Left lung (tissue), 10 donors: ENCODE results near the gene TOMM22. TPM values are rescaled to one million over a fixed set of nuclear protein-coding genes. Genes with fewer than 3 reads are reported as not detected.

Experiments used
- ATAC-seq: fragments of 200-7000 bp; cut with Tn5 transposase; one replicate; pipeline ENCODE4 v1.9.1; 2020; ENCODE audit warnings: moderate library complexity
- DNase-seq, 4 donors: peaks; one replicate each; pipeline ENCODE4 v3.0.0-alpha.2; 2013 to 2020
- H3K27ac ChIP-seq, 2 donors: fragments of 200-600 bp; sonication (generic) in 1 of 2; one replicate each; pipeline versions ENCODE4 v1.5.0 to v1.8.0; 2020 to 2021
- H3K27me3 ChIP-seq, 2 donors: fragments of 200-600 bp; sonication (generic) in 1 of 2; one replicate each; pipeline versions ENCODE4 v1.5.0 to v1.8.0; 2020 to 2021
- H3K36me3 ChIP-seq, 2 donors: fragments of 200-600 bp; sonication (generic) in 1 of 2; one replicate each; pipeline versions ENCODE4 v1.5.0 to v1.8.0; 2020 to 2021
- H3K4me1 ChIP-seq, 2 donors: fragments of 200-600 bp; one replicate each; pipeline ENCODE4 v1.8.0; 2021
- H3K4me3 ChIP-seq, 2 donors: fragments of 200-600 bp; sonication (generic) in 1 of 2; one replicate each; pipeline versions ENCODE4 v1.5.0 to v1.8.0; 2020 to 2021; ENCODE audit warnings: mild to moderate bottlenecking in 1 of 2
- H3K9me3 ChIP-seq, 2 donors: fragments of 200-600 bp; sonication (generic) in 1 of 2; one replicate each; pipeline versions ENCODE4 v1.5.0 to v1.8.0; 2020 to 2021
- CTCF ChIP-seq, 2 donors: fragments of 200-600 bp; sonication (generic) in 1 of 2; IDR thresholded peaks; one replicate each; pipeline versions ENCODE4 v1.5.0 to v1.8.0; 2021; ENCODE audit warnings: antibody characterized with exemption in 2 of 2
- intact Hi-C, 2 donors: fragments of 100-400 bp; cut with DNase I; formaldehyde crosslinking; loops; one replicate each; pipeline versions ENCODE4 v1.11.2 to v1.14.2; 2022
- polyA plus RNA-seq, 6 donors: library from polyadenylated mRNA; unstranded; fragments of 120-200 nt; gene quantifications; one replicate each; pipeline ENCODE4 v1.2.1, GENCODE V29; 2013; ENCODE audit not compliant: insufficient read length in 6 of 6
- total RNA-seq, 2 donors: library from RNA; stranded (reverse); fragmentation: NEBNext Ultra II Directional; extraction: Animal tissue kit (Norgen Biotek cat#: 25700); gene quantifications; one replicate each; pipeline ENCODE4 v1.2.1, GENCODE V29; 2021
- donor health status: DM: no; HTN: yes; CAD: no.
- donor health status: DM: no; HTN: no; CAD: no.

TOMM22 gene
- total and polyA plus RNA-seq, 8 donors = 54.3 to 91.3 (median 79.6) TPM

DNA sequence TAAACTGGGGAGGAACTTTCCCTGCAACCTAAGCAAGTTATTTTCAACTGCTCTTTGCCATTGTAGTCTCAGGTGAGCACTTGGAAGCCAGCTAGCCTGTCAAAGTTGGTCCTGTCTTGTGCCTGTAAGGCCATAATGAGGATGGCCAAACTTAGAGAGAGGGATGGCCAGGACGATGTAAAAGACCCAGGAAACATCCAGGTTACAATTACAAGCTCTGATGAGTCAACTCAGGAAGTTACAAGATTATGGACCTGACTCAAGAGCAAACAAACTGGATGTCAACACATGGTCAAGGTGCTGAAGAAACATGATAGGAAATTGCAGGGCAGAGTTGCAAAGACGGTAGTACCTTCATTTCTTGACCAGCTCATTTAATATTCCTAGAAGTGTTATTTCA lies 25.6 kb downstream of the TOMM22 start:
- no peaks in the 10 kb centered on the region for H3K9me3 ChIP-seq
- peak overlapping the region; percentile 92 to 98 for H3K4me3 ChIP-seq
- ATAC-seq (no peak), DNase-seq (no peak)
- no peak for TF ChIP-seq CTCF (IDR thresholded peaks at IDR 0.05)
- H3K27me3 ChIP-seq = no peaks in the 10 kb centered on the region
- peaks cover 8 to 60% of the 10 kb centered on the region in 2 donors for H3K4me1 ChIP-seq
- H3K27ac ChIP-seq = peak overlapping the region; percentile 95 to 97
- peaks cover 0 to 13% of the 10 kb centered on the region in 2 donors for H3K36me3 ChIP-seq
- intact Hi-C loops = no loop called here

- H3K36me3 ChIP-seq = peaks cover 0 to 13% of the 10 kb centered on the region in 2 donors
- H3K27ac ChIP-seq = peak overlapping the region in 1 of 2 donors; percentile 20
- TF ChIP-seq CTCF (IDR thresholded peaks at IDR 0.05) = no peak
- ATAC-seq (no peak), DNase-seq (no peak)
- no peaks in the 10 kb centered on the region for H3K9me3 ChIP-seq
- H3K4me3 ChIP-seq = peak overlapping the region in 1 of 2 donors; percentile 98
- peaks cover 8 to 65% of the 10 kb centered on the region in 2 donors for H3K4me1 ChIP-seq
- no peaks in the 10 kb centered on the region for H3K27me3 ChIP-seq
- intact Hi-C loops = no loop called here
Observed at GRCh38 chr22:38707984-38708383, 26.2 kb downstream of the TOMM22 start.

GRCh38 chr22:38709306-38709705 lies 27.5 kb downstream of the TOMM22 start:
- Histone ChIP-seq H3K36me3 (peaks cover 0 to 13% of the 10 kb centered on the region in 2 donors), H3K4me1 (peaks cover 12 to 79% of the 10 kb centered on the region in 2 donors), H3K27ac (peak overlapping the region in 1 of 2 donors; percentile 55), H3K27me3 (no peaks in the 10 kb centered on the region), H3K9me3 (no peaks in the 10 kb centered on the region), H3K4me3 (no peak overlapping the region)
- TF ChIP-seq CTCF (IDR thresholded peaks at IDR 0.05) = no peak
- ATAC-seq = no peak
- intact Hi-C loops = no loop called here
- DNase-seq = no peak

DNA sequence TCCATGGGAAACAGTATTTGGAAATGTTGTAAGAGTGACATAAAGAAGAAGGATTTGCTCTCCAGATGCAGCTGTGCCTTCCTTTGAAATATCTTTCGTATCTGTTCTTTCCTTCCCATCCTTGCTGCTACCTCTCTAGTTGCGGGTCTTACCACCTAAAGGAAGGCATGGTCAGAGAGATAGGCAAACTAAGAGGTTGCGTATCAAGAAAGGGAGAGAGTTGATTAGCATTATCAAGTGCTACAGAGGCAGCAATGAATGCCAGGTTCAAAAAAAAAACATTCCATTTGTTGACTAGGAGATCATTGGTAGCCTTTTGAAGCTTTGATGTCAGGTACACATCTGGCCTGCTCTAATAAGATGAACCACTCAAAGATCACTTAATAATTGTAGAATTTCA lies 28.6 kb downstream of the TOMM22 start:
- peak overlapping the region in 1 of 2 donors; percentile 55 for H3K27ac ChIP-seq
- intact Hi-C loops = no loop called here
- H3K4me1 ChIP-seq = peaks cover 12 to 82% of the 10 kb centered on the region in 2 donors

GRCh38 chr22:38710866-38711265 lies 29.1 kb downstream of the TOMM22 start:
- ATAC-seq = no peak
- Histone ChIP-seq H3K27me3 (no peaks in the 10 kb centered on the region), H3K36me3 (peaks cover 0 to 19% of the 10 kb centered on the region in 2 donors), H3K9me3 (no peaks in the 10 kb centered on the region), H3K4me1 (peaks cover 12 to 84% of the 10 kb centered on the region in 2 donors), H3K27ac (no peak overlapping the region), H3K4me3 (no peak overlapping the region)
- TF ChIP-seq CTCF (IDR thresholded peaks at IDR 0.05) = no peak
- no peak for DNase-seq
- intact Hi-C loops = no loop called here

More for the DNA sequence above, 28.6 kb downstream of the TOMM22 start:
- peaks cover 0 to 16% of the 10 kb centered on the region in 2 donors for H3K36me3 ChIP-seq
- H3K27me3 ChIP-seq = no peaks in the 10 kb centered on the region
- ATAC-seq (no peak), DNase-seq (no peak)
- no peaks in the 10 kb centered on the region for H3K9me3 ChIP-seq
- H3K4me3 ChIP-seq = no peak overlapping the region
- no peak for TF ChIP-seq CTCF (IDR thresholded peaks at IDR 0.05)
